Panc1 (cell line): ENCODE results near the gene KIAA1755. TPM values are rescaled to one million over a fixed set of nuclear protein-coding genes. Genes with fewer than 3 reads are reported as not detected.

Experiments
- ATAC-seq: fragments of 200-7000 bp; cut with Tn5 transposase; 2 replicates; pipeline ENCODE4 v1.9.1; 2020; ENCODE audit warnings: mild to moderate bottlenecking, moderate library complexity
- BruUV-seq: library from RNA; stranded (reverse); fragments of 400-500 nt; replicated peaks from 2 replicates; lab custom pipeline; 2021; lab: Mats Ljungman, UMichigan
- CTCF ChIA-PET: fragments of 300-600 bp; sonication (Branson Sonifier 250); formaldehyde crosslinking; loops from one replicate; lab custom pipeline; 2022; ENCODE audit warnings: antibody characterized with exemption; lab: Charles Lee
- POLR2A ChIA-PET: fragments of 300-600 bp; sonication (Branson Sonifier 250); formaldehyde crosslinking; loops from one replicate; lab custom pipeline; 2022; ENCODE audit warnings: antibody characterized with exemption; lab: Charles Lee
- DNase-seq: peaks from one replicate; pipeline ENCODE4 v3.0.0-alpha.2; 2010; ENCODE audit warnings: low read depth, low spot score
- H3K27ac ChIP-seq: 2 replicates; pipeline ENCODE4 v1.5.1; 2011; ENCODE audit warnings: mild to moderate bottlenecking, low read length, inconsistent platforms
- H3K27me3 ChIP-seq: fragments of 200-500 bp; sonication (Bioruptor generic); 2 replicates; pipeline ENCODE4 v1.6.0; 2014; ENCODE audit warnings: low read length, inconsistent platforms; ENCODE audit not compliant: control insufficient read depth, insufficient read depth
- H3K36me3 ChIP-seq: fragments of 200-500 bp; sonication (Bioruptor generic); 2 replicates; pipeline ENCODE4 v1.5.1; 2014; ENCODE audit warnings: inconsistent platforms, mild to moderate bottlenecking, low read length, moderate library complexity; ENCODE audit not compliant: control insufficient read depth, insufficient read depth
- H3K4me1 ChIP-seq: 2 replicates; pipeline ENCODE4 v1.5.1; 2011; ENCODE audit warnings: inconsistent platforms, mild to moderate bottlenecking, low read length, moderate library complexity; ENCODE audit not compliant: control insufficient read depth, insufficient read depth
- H3K4me3 ChIP-seq, 2 experiments: 2 replicates each; pipeline ENCODE4 v1.5.1; 2011 to 2012; ENCODE audit warnings: low read depth in 2 of 2, low read length in 2 of 2, mild to moderate bottlenecking in 2 of 2, inconsistent platforms in 1 of 2, moderate library complexity in 1 of 2
- H3K9me3 ChIP-seq: fragments of 200-500 bp; sonication (Bioruptor generic); 2 replicates; pipeline ENCODE4 v1.5.1; 2014; ENCODE audit warnings: low read depth, mild to moderate bottlenecking, inconsistent platforms, low read length, moderate library complexity; ENCODE audit not compliant: control insufficient read depth, insufficient read depth
- CTCF ChIP-seq: fragments of 450-650 bp; IDR thresholded peaks from 2 replicates; pipeline ENCODE4 v1.5.1; 2017; ENCODE audit warnings: mild to moderate bottlenecking
- POLR2AphosphoS5 ChIP-seq: IDR thresholded peaks from 2 replicates; pipeline ENCODE4 v1.6.1; 2012; ENCODE audit warnings: mild to moderate bottlenecking, low read depth, low read length, moderate library complexity
- REST ChIP-seq, 2 experiments: IDR thresholded peaks; 2 replicates each; pipeline ENCODE4 v1.6.1; 2011 to 2012; ENCODE audit warnings: low read depth in 2 of 2, control low read depth in 1 of 2, low read length in 1 of 2, mild to moderate bottlenecking in 1 of 2, moderate library complexity in 1 of 2; ENCODE audit not compliant: insufficient read depth in 1 of 2
- SIN3A ChIP-seq: IDR thresholded peaks from 2 replicates; pipeline ENCODE4 v1.6.1; 2012; ENCODE audit warnings: low read depth, mild to moderate bottlenecking, low read length, moderate library complexity, borderline replicate concordance; ENCODE audit not compliant: insufficient read depth
- TCF7L2 ChIP-seq: IDR thresholded peaks from 2 replicates; pipeline ENCODE4 v1.6.1; 2011; ENCODE audit warnings: mild to moderate bottlenecking, low read depth, low read length, inconsistent platforms
- in situ Hi-C: cut with HindIII; loops from 2 replicates; pipeline ENCODE4 v1.10.0; 2016; ENCODE audit warnings: low sequenced_read_pairs, low pct_unique_long_range_greater_than_20kb
- intact Hi-C: fragments of 100-400 bp; cut with micrococcal nuclease; formaldehyde crosslinking; loops from one replicate; pipeline ENCODE4 v1.10.0; 2022; ENCODE audit not compliant: unreplicated experiment
- total RNA-seq: library from RNA; stranded (reverse); gene quantifications from one replicate; pipeline ENCODE4 v1.2.1, GENCODE V29; 2021; ENCODE audit not compliant: unreplicated experiment

KIAA1755 gene
- total RNA-seq, 1 experiment from 2014 or later = 0.08 TPM

GRCh38 chr20:38203337-38203980 lies 57.1 kb downstream of the KIAA1755 start:
- BruUV-seq = no TSS peak
- in situ Hi-C loops = no loop called here
- POLR2A ChIA-PET = no interaction called here
- Histone ChIP-seq H3K4me3 (no peak overlapping the region), H3K4me1 (no peaks in the 10 kb centered on the region), H3K9me3 (no peaks in the 10 kb centered on the region), H3K36me3 (no peaks in the 10 kb centered on the region), H3K27me3 (no peaks in the 10 kb centered on the region), H3K27ac (no peak overlapping the region)
- intact Hi-C loops = no loop called here
- DNase-seq = no peak
- CTCF ChIA-PET = no interaction called here
- no peak for TF ChIP-seq SIN3A
- TF ChIP-seq POLR2AphosphoS5 = no peak
- TF ChIP-seq REST (IDR thresholded peaks at IDR 0.05; ENCODE audit: insufficient read depth in 1 of 2, low read depth in 2 of 2, low read length in 1 of 2) = no peak
- no peak for TF ChIP-seq CTCF
- TF ChIP-seq TCF7L2 = no peak
- no peak for ATAC-seq

- peaks cover 3% of the 10 kb centered on the region; the same call in 1 of the 2 replicates for H3K4me1 ChIP-seq
- no peak for ATAC-seq
- intact Hi-C loops (no loop called here), in situ Hi-C loops (no loop called here)
- H3K27ac ChIP-seq = no peak overlapping the region
- no TSS peak for BruUV-seq
- DNase-seq = no peak
- no peaks in the 10 kb centered on the region for H3K27me3 ChIP-seq
- POLR2A ChIA-PET = no interaction called here
- CTCF ChIA-PET = no interaction called here
- no peak overlapping the region for H3K4me3 ChIP-seq
- H3K36me3 ChIP-seq = no peaks in the 10 kb centered on the region
- H3K9me3 ChIP-seq = no peaks in the 10 kb centered on the region
- TF ChIP-seq SIN3A (no peak), CTCF (no peak), POLR2AphosphoS5 (no peak), TCF7L2 (no peak), REST (IDR thresholded peaks at IDR 0.05; ENCODE audit: insufficient read depth in 1 of 2, low read depth in 2 of 2, low read length in 1 of 2) (no peak)
Measured at GRCh38 chr20:38202982-38203293, 57.6 kb downstream of the KIAA1755 start.
